T-cell (primary cell): ENCODE measurements around the gene TPCN1. TPM values are rescaled to one million over a fixed set of nuclear protein-coding genes. Genes with fewer than 3 reads are reported as not detected.

Experiments used
- ATAC-seq, 4 experiments: fragments of 200-7000 bp in 3 of 4; fragments of 150-1000 bp in 1 of 4; cut with Tn5 transposase; replicated peaks in 1 of 4; 1 replicate in 3 of 4; 2 replicates in 1 of 4; pipeline ENCODE4 v1.10.0; 2021; ENCODE audit warnings: moderate library complexity in 3 of 4, mild to moderate bottlenecking in 2 of 4, moderate number of reproducible peaks in 1 of 4
- CTCF ChIA-PET, 2 donors: fragments of 300-600 bp; sonication (Branson Sonifier 250); formaldehyde crosslinking; loops; one replicate each; lab custom pipeline; 2022; ENCODE audit warnings: antibody characterized with exemption in 2 of 2; lab: Charles Lee
- POLR2A ChIA-PET, 2 donors: fragments of 300-600 bp; sonication (Branson Sonifier 250); formaldehyde crosslinking; loops; one replicate each; lab custom pipeline; 2022; ENCODE audit warnings: antibody characterized with exemption in 2 of 2; lab: Charles Lee
- DNase-seq, 35 experiments: peaks; one replicate each; pipeline versions ENCODE4 v3.0.0 to v3.0.0-alpha.2; 2013 to 2023
- H3K27ac ChIP-seq: one replicate; pipeline ENCODE4 v1.5.1; 2013; ENCODE audit warnings: low read length
- H3K27me3 ChIP-seq, 2 experiments: replicated peaks in 1 of 2; 1 replicate in 1 of 2; 2 replicates in 1 of 2; pipeline versions ENCODE4 v1.6.1 to v1.7.0; 2013; ENCODE audit warnings: low read length in 1 of 2, mixed read lengths in 1 of 2; ENCODE audit not compliant: control insufficient read depth in 2 of 2, insufficient read depth in 2 of 2; ENCODE audit errors: extremely low read depth in 1 of 2
- H3K36me3 ChIP-seq, 2 donors: 1 replicate in 1 of 2; 2 replicates in 1 of 2; pipeline versions ENCODE4 v1.6.1 to v1.7.0; 2013; ENCODE audit warnings: low read length in 1 of 2; ENCODE audit not compliant: control insufficient read depth in 2 of 2, insufficient read depth in 1 of 2; ENCODE audit errors: extremely low read depth in 1 of 2
- H3K4me1 ChIP-seq, 2 experiments: 1 replicate in 1 of 2; 2 replicates in 1 of 2; pipeline versions ENCODE4 v1.6.1 to v1.7.0; 2013; ENCODE audit warnings: low read length in 2 of 2, mixed read lengths in 1 of 2; ENCODE audit not compliant: insufficient read depth in 2 of 2, control insufficient read depth in 1 of 2; ENCODE audit errors: extremely low read depth in 1 of 2
- H3K4me3 ChIP-seq, 2 donors: 1 replicate in 1 of 2; 2 replicates in 1 of 2; pipeline versions ENCODE4 v1.5.1 to v1.7.0; 2013; ENCODE audit warnings: mild to moderate bottlenecking in 2 of 2, low read length in 1 of 2, moderate library complexity in 1 of 2; ENCODE audit not compliant: control insufficient read depth in 1 of 2; ENCODE audit errors: extremely low read depth in 1 of 2
- H3K9me3 ChIP-seq: 2 replicates; pipeline ENCODE4 v1.7.0; 2013
- H3K27ac Mint-ChIP-seq, 2 donors: one replicate each; pipeline ENCODE4 v1.8.0; 2020 to 2021; ENCODE audit warnings: mild to moderate bottlenecking in 2 of 2, mixed read lengths in 2 of 2
- H3K27me3 Mint-ChIP-seq, 2 donors: one replicate each; pipeline ENCODE4 v1.8.0; 2021 to 2022; ENCODE audit warnings: mixed read lengths in 2 of 2
- H3K36me3 Mint-ChIP-seq: one replicate; pipeline ENCODE4 v1.8.0; 2021; ENCODE audit warnings: mixed read lengths
- H3K4me1 Mint-ChIP-seq, 3 donors: one replicate each; pipeline ENCODE4 v1.8.0; 2020 to 2022; ENCODE audit warnings: mixed read lengths in 3 of 3, mild to moderate bottlenecking in 1 of 3
- H3K4me3 Mint-ChIP-seq, 3 donors: one replicate each; pipeline ENCODE4 v1.8.0; 2020 to 2022; ENCODE audit warnings: mild to moderate bottlenecking in 3 of 3, mixed read lengths in 3 of 3, moderate library complexity in 3 of 3
- H3K9me3 Mint-ChIP-seq, 3 donors: one replicate each; pipeline ENCODE4 v1.8.0; 2020 to 2022; ENCODE audit warnings: mixed read lengths in 3 of 3
- WGBS: methylation state at CpG from one replicate; pipeline ENCODE4 v1.1.5; 2013; ENCODE audit warnings: missing lambda C conversion rate; ENCODE audit not compliant: insufficient coverage; 5-methylcytosine and 5-hydroxymethylcytosine counted together
- total RNA-seq, 35 experiments: library from RNA in 6 of 35; stranded (reverse) in 6 of 35; fragments of 120-200 nt in 1 of 35; gene quantifications; one replicate each; pipeline versions ENCODE4 v1.2.1 to v1.2.4 and lab custom pipeline; 2013 to 2026

TPCN1 gene
- total RNA-seq, 5 donors from 2014 or later (not counting 1 experiment from before 2014, with no cell fraction given), result 58.8 to 81.6 (median 73.5) TPM

DNA sequence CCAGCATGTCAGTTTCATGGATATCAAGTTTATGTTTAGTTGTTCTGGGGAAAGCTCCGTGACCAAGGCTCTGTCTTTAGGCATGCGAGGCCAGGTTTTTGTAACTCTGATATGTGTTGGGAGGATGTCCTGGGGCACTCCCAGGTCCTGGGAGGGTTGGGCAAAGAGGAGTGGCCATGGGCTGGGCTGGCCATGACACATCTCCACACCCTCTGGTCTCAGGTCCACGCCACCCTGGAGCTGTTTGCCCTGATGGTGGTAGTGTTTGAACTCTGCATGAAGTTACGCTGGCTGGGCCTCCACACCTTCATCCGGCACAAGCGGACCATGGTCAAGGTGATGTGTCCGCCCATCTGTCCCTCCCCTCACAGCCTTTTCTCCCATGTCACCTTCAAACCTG lies 46.4 kb downstream of the TPCN1 start:
- 95% methylated on average over 5 of the region's 7 CpGs for WGBS
- H3K36me3 Mint-ChIP-seq, result peaks cover 43% of the 10 kb centered on the region
- ChIA-PET POLR2A (no interaction called here), CTCF (no interaction called here)
- no peak for DNase-seq
- H3K4me3 ChIP-seq, result no peak overlapping the region
- H3K27ac Mint-ChIP-seq, result no peak overlapping the region
- H3K36me3 ChIP-seq, result peaks cover 10 to 48% of the 10 kb centered on the region in 2 donors
- no peak overlapping the region for H3K27ac ChIP-seq
- H3K27me3 ChIP-seq, result no peaks in the 10 kb centered on the region
- H3K9me3 Mint-ChIP-seq, result no peaks in the 10 kb centered on the region
- no peak for ATAC-seq
- H3K4me3 Mint-ChIP-seq, result no peak overlapping the region
- no peaks in the 10 kb centered on the region for H3K27me3 Mint-ChIP-seq
- peaks cover 13 to 14% of the 10 kb centered on the region in 2 experiments for H3K4me1 ChIP-seq
- no peaks in the 10 kb centered on the region for H3K9me3 ChIP-seq
- H3K4me1 Mint-ChIP-seq, result peaks cover 13 to 24% (median 18%) of the 10 kb centered on the region in 3 donors

DNA sequence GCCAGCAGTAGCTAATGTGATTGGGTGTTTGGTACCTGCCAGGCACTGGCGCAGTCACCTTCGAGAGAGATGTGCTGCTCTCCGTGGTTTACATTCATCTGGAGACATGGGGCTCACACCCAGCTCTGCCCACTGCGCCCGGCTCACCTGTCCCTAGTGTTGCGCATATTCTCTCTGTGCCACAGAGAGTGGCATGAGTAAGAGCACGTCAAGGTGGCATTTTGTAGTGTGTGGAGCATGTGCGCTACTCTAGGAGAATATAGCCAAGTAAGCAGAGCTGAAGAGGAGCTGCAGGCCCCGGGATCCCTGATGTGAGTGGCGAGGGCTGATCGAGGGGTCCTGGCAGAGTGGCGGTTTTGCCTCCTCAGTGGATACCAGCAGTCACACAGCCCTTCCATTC lies 46.9 kb downstream of the TPCN1 start:
- Histone ChIP-seq H3K27me3 (no peaks in the 10 kb centered on the region), H3K27ac (no peak overlapping the region), H3K4me1 (peaks cover 9% of the 10 kb centered on the region in 2 experiments), H3K36me3 (peaks cover 10 to 52% of the 10 kb centered on the region in 2 donors), H3K4me3 (no peak overlapping the region), H3K9me3 (no peaks in the 10 kb centered on the region)
- peaks cover 43% of the 10 kb centered on the region for H3K36me3 Mint-ChIP-seq
- H3K9me3 Mint-ChIP-seq, result no peaks in the 10 kb centered on the region
- DNase-seq (no peak), ATAC-seq (no peak)
- no peak overlapping the region for H3K27ac Mint-ChIP-seq
- peaks cover 9 to 22% (median 15%) of the 10 kb centered on the region in 3 donors for H3K4me1 Mint-ChIP-seq
- WGBS, result 96% methylated on average over 9 of the region's 12 CpGs
- POLR2A ChIA-PET, result no interaction called here
- CTCF ChIA-PET, result no interaction called here
- no peaks in the 10 kb centered on the region for H3K27me3 Mint-ChIP-seq
- no peak overlapping the region for H3K4me3 Mint-ChIP-seq

- ATAC-seq (no peak), DNase-seq (no peak)
- Mint-ChIP-seq H3K36me3 (peaks cover 43% of the 10 kb centered on the region), H3K27ac (no peak overlapping the region), H3K27me3 (no peaks in the 10 kb centered on the region), H3K9me3 (no peaks in the 10 kb centered on the region), H3K4me3 (no peak overlapping the region), H3K4me1 (peaks cover 6 to 19% (median 12%) of the 10 kb centered on the region in 3 donors)
- Histone ChIP-seq H3K4me3 (no peak overlapping the region), H3K4me1 (peaks cover 4% of the 10 kb centered on the region in 2 experiments), H3K9me3 (no peaks in the 10 kb centered on the region), H3K27ac (no peak overlapping the region), H3K27me3 (no peaks in the 10 kb centered on the region), H3K36me3 (peaks cover 10 to 52% of the 10 kb centered on the region in 2 donors)
- POLR2A ChIA-PET, result no interaction called here
- 96% methylated on average over 17 of the region's 19 CpGs for WGBS
- CTCF ChIA-PET, result interaction anchor here in 1 of 2 donors (0.5 kb wide), 1 partner anchor 47 kb away, joined by 4 read pairs; no protein-coding TSS in a partner anchor
Measured at GRCh38 chr12:113268621-113269020, 47.4 kb downstream of the TPCN1 start.

DNA sequence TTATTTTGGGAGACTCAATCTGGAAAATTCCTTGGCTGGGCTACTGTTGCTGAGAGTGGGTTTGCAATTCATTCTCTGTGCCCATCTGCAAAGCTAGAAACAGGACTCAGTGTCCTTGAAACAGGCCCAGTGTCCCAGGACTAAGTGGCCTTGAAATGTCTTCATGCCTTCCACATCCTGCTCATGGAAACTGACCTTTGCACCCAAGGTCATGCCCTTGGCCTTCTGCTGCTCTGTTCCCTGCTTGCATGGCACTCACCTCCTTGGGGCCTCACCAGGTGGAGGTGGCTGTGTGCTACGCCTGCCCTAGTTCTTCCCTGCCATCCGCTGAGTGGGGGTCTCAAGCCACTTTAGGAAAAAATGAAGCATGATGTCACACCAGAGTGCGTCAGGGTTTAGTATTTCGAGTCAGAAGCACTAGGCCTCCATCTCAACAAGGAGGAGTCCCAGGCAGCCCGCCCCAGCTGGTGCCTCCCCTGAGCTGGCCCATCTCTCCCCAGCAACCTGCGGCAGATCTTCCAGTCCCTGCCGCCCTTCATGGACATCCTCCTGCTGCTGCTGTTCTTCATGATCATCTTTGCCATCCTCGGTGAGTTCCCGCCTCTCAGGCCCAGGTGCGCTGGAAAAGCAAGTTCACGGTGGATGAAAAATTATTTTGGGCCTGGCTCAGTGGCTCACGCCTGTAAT lies 48.1 kb downstream of the TPCN1 start:
- Mint-ChIP-seq H3K4me3 (no peak overlapping the region), H3K36me3 (peaks cover 45% of the 10 kb centered on the region), H3K27ac (no peak overlapping the region), H3K9me3 (no peaks in the 10 kb centered on the region), H3K4me1 (peaks cover 0 to 13% (median 4%) of the 10 kb centered on the region in 3 donors), H3K27me3 (no peaks in the 10 kb centered on the region)
- no peaks in the 10 kb centered on the region for H3K4me1 ChIP-seq
- H3K36me3 ChIP-seq, result peaks cover 10 to 56% of the 10 kb centered on the region in 2 donors
- no peak overlapping the region for H3K27ac ChIP-seq
- ATAC-seq, result no peak
- H3K9me3 ChIP-seq, result no peaks in the 10 kb centered on the region
- H3K4me3 ChIP-seq, result no peak overlapping the region
- 93% methylated on average over 12 of the region's 12 CpGs for WGBS
- POLR2A ChIA-PET, result no interaction called here
- no peaks in the 10 kb centered on the region for H3K27me3 ChIP-seq
- no peak for DNase-seq
- CTCF ChIA-PET, result interaction anchor here in 1 of 2 donors (0.5 kb wide), 2 partner anchors 46 to 132 kb away, joined by 4 read pairs; no protein-coding TSS in a partner anchor

GRCh38 chr12:113270709-113271009 lies 49.4 kb downstream of the TPCN1 start:
- Mint-ChIP-seq H3K9me3 (no peaks in the 10 kb centered on the region), H3K4me3 (no peak overlapping the region), H3K36me3 (peaks cover 50% of the 10 kb centered on the region), H3K27ac (no peak overlapping the region), H3K27me3 (no peaks in the 10 kb centered on the region), H3K4me1 (peaks cover 0 to 13% (median 3%) of the 10 kb centered on the region in 3 donors)
- DNase-seq (no peak), ATAC-seq (no peak)
- H3K27me3 ChIP-seq, result no peaks in the 10 kb centered on the region
- ChIA-PET CTCF (no interaction called here), POLR2A (no interaction called here)
- H3K27ac ChIP-seq, result no peak overlapping the region
- WGBS, result 100% methylated on average over 1 of the region's 11 CpGs
- H3K4me1 ChIP-seq, result no peaks in the 10 kb centered on the region
- peaks cover 10 to 62% of the 10 kb centered on the region in 2 donors for H3K36me3 ChIP-seq
- no peaks in the 10 kb centered on the region for H3K9me3 ChIP-seq
- no peak overlapping the region for H3K4me3 ChIP-seq

DNA sequence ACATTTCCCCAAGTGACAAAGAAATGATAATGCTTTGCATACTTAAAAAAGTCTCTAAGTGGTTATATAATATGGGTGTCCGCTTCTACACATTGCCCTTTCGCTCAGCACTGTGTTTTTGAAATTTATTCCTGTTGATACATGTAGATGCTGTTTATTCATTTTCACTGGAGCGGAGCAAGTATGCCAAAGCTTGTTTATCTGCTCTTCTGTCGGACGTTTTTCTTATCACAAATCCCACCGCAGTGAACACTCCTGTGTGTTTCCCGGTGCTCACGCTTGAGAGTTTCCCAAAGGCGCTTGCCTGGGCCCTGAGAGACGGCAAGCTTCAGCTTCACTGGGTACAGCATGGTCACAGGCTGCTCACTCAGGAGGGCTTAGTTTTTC lies 50.2 kb downstream of the TPCN1 start:
- H3K4me1 ChIP-seq, result no peaks in the 10 kb centered on the region
- peaks cover 8 to 59% of the 10 kb centered on the region in 2 donors for H3K36me3 ChIP-seq
- no peaks in the 10 kb centered on the region for H3K27me3 ChIP-seq
- H3K4me3 Mint-ChIP-seq, result no peak overlapping the region
- ATAC-seq, result no peak
- H3K36me3 Mint-ChIP-seq, result peaks cover 48% of the 10 kb centered on the region
- H3K4me3 ChIP-seq, result no peak overlapping the region
- peaks cover 0 to 13% (median 0%) of the 10 kb centered on the region in 3 donors for H3K4me1 Mint-ChIP-seq
- ChIA-PET POLR2A (no interaction called here), CTCF (no interaction called here)
- H3K27me3 Mint-ChIP-seq, result no peaks in the 10 kb centered on the region
- no peak overlapping the region for H3K27ac Mint-ChIP-seq
- 98% methylated on average over 8 of the region's 10 CpGs for WGBS
- no peaks in the 10 kb centered on the region for H3K9me3 Mint-ChIP-seq
- no peaks in the 10 kb centered on the region for H3K9me3 ChIP-seq
- H3K27ac ChIP-seq, result no peak overlapping the region
- no peak for DNase-seq
